NCI-H460 (cell line): Measurements from ENCODE around the gene SNAP25. TPM values are rescaled to one million over a fixed set of nuclear protein-coding genes. Genes with fewer than 3 reads are reported as not detected.

Experiments
- DNase-seq: peaks from one replicate; pipeline ENCODE4 v3.0.0-alpha.2; 2016; ENCODE audit warnings: low read depth; ENCODE audit errors: extremely low read depth
- total RNA-seq: library from RNA; depleted of rRNA; stranded (reverse); fragments of >200 nt; shearing (Covaris generic); gene quantifications from 2 replicates; pipeline ENCODE4 v1.2.3, GENCODE V29; 2014

SNAP25 gene
- total RNA-seq, 1 experiment from 2014 or later = 0.42 TPM

GRCh38 chr20:10260316-10260715 is 41.7 kb downstream of the SNAP25 start:
- no peak for DNase-seq

DNA sequence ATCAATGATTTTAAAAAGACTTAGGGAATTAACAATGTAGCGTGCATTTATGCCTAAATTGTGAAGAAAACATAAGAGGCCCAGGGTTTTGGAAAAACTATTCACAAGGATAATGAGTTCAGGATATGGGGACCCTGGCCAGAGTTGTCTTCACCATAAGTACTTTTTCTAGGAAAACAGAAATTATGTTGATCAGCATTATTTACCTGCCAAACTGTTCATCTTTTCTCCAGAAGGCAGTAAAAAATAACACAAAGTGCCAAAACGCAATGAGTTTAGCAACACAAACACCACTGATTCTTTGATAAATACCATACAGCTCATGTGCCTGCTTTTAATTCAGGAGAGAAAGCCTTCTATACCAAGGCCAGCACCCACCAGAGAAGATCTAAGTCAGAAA is 43.1 kb downstream of the SNAP25 start:
- no peak for DNase-seq

GRCh38 chr20:10263385-10264165 is 44.9 kb downstream of the SNAP25 start:
- DNase-seq = no peak

DNA sequence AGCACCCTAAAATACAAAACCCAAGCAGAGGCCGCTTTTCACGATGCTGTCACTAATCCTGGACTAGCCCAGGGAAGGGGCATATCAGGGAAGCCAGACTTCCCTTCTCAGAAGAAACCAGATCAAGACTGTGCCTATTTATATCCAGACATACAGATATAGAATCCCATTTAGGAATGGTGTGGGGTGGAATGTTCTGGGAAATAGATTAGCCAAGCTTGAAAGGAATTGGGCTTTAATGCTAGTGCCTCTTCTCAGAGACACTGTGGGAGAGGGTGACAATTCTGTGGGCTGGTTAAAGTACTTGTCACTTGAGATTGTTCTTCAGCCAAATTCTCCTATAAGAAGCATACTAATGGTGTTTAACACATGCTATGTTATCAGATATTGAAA is 45.5 kb downstream of the SNAP25 start:
- DNase-seq = no peak

- DNase-seq = no peak
These were observed 50.0 kb downstream of the SNAP25 start for GRCh38 chr20:10268636-10269035.

DNA sequence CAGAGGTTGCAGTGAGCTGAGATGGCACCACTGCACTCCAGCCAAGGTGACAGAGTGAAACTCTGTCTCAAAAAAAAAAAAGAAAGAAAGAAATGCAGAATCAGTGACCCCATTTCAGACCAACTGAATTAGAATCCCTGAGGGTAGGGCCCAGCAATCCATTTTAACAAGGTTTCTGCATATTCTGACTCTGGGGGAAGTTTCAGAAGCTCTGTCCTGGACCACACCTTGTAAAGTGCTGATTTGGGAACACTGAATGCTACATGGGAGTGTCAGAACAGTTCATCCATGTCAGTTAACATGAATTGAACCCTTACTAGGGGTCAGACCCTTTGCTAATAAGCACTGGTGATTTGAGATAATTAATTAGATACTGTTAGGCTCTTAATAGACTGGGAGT is 52.0 kb downstream of the SNAP25 start:
- no peak for DNase-seq

GRCh38 chr20:10271494-10272219 is 53.0 kb downstream of the SNAP25 start:
- no peak for DNase-seq

DNA sequence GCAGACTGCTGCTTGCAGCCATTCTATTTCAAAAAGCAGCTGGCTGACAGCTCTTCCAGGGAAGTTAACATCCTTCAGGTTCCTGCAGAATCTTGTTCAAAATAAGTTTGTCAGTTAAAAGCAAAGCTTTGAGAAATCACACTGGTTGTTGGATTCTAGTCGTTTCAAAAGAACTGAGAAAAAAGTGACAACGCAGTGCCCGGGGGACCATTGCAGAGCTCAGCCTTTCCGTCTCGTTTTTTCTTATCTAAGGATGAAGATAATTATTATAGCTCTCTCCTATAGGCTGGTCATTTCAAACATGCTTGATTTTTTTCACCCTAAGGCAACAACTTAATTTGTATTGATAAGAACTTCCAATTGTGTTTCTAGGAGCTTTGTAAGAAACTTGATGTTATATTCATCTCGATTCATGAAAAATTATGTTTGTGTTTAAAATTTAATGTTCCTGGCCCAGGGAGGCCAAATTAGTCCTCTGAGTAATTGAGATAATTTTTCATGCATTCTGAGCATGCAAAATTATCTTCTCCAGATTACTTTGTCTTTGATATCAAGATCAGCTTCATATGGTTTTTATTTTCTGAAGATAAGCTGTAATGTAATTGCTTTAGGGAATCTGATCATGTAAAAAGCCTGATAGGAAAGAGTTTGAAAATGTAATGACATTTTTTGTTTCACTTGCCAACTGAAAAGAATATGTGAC is 58.4 kb downstream of the SNAP25 start:
- no peak for DNase-seq

- no peak for DNase-seq
These were observed 59.0 kb downstream of the SNAP25 start for GRCh38 chr20:10277616-10278015.

- no peak for DNase-seq
These were observed 59.8 kb downstream of the SNAP25 start for GRCh38 chr20:10278412-10278811.

- no peak for DNase-seq
These were observed 61.6 kb downstream of the SNAP25 start for GRCh38 chr20:10280018-10280908.

DNA sequence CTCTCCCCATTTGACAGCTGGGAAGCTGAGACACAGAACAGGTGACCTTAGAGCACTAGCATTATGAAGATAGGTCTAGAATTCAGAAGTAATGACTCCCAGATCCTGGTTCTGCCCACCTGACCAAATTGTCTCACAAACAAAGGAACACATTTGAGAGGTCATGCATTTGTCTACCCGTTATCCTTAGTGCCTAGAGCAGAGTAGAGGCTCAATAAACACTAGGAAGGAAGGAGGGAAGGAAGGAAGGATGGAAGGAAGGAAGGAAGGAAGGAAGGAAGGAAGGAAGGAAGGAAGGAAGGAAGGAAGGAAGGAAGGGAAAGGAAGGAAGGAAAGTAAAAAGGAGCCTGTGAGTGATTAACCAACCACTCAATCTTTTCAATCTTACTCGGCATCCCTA is 63.3 kb downstream of the SNAP25 start:
- no peak for DNase-seq

GRCh38 chr20:10282979-10283456 is 64.4 kb downstream of the SNAP25 start:
- DNase-seq = no peak

- DNase-seq = no peak
These were observed 67.7 kb downstream of the SNAP25 start for GRCh38 chr20:10286356-10286755.

GRCh38 chr20:10288421-10288820 is 69.8 kb downstream of the SNAP25 start:
- no peak for DNase-seq

- no peak for DNase-seq
These were observed 70.5 kb downstream of the SNAP25 start for GRCh38 chr20:10288954-10289646.

DNA sequence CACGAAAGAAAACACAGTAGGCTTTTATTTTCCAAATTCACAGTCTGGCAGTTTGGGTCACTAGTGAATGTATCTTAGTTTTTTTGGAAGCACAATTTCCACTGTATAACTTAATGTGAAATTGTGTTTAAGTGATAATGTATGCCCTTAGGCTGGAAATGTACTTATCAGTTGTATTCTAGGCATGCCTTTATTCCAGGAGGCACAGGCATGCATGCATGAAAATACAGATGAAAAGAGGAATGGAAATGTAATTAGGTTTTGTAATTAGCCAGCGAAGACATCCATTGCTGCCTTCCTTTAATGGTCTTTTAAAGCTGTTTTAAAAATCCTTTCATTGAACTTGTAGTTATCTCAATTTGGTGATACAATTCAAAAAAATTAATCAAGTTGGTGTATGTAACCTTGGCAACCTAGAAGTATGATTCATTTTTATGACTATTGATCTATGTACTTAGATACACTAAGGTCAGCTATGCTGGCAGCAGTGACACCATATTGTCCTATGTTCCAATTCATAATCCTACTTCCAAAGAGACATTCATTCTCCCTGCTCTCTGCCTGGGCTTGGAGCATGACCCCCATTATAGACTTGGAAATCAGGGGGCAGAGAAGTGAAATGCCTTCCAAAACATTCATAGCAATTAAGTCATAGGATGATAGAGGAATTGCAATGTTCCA is 73.1 kb downstream of the SNAP25 start:
- no peak for DNase-seq

- DNase-seq = no peak
These were observed 78.6 kb downstream of the SNAP25 start for GRCh38 chr20:10297223-10297622.

DNA sequence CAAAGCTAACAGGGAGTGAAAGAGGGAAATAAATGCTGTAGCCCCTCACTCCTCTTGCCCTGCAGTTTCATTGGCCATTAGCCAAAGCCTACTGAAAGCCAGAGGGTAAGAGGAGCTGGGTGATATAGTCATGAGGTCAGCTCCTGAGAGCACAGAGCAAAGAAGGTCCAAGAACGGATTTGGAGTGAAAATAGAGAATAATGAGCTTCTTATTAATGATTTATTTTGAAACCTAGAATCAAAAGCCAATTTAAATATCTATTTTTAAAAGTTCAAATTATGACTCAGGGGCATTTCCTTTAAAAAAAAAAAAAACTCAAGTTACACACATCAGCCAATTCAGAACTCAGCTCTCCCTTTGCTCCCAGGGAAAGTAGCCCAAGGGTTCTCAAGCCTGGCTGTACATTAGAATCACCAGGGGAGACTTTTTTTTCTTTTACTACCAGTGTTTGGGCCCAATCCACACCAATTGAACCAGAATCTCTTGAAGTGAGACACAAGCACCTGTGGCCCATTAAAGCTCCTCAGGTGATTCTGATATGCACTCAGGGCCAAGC is 79.1 kb downstream of the SNAP25 start:
- no peak for DNase-seq
